ENCODE measurements around the gene ANK3.
A peak's percentile ranks its signal among the peaks of the same experiment; 100 is the strongest.

Gene ANK3

DNA sequence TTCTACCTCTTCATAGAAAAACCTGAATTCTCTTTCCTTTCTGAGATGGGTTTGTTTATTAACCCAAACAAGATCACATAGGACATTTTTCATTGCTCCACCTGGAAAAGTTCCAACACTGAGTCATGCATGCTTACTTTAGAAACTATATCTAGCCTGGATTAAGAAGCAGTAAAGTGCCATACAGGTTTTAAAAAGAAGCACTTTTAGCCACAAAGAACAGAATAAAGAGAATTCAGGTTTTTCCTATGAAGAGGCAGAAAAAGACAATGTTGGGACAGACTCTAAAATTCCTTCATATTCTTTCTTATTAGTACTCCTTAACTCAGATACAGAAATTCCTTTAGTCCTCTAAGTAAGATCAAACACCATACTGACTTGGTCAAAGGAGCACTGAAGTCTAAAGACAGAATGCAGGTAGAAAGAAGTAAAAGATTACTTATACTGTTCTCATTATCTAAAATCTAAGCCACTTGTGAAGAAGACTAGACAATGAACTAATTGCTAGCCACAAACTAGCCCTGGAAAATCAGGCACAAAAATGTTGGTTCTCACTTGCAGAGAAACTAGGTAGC lies 241.3 kb downstream of the ANK3 start:
- H4K8ac ChIP-seq (ENCODE audit: low read length) = no peak overlapping the region
- no peaks in the 10 kb centered on the region for H3K9me3 ChIP-seq (ENCODE audit: control insufficient read depth, low read length)
- H3K79me1 ChIP-seq (replicated peaks; ENCODE audit: low read length, poor library complexity, severe bottlenecking) = peaks cover 1% of the 10 kb centered on the region
- H2BK12ac ChIP-seq (ENCODE audit: low read length in 2 of 2) = peak overlapping the region in 1 of 2 experiments; percentile 37
- no peak overlapping the region for H3K4me2 ChIP-seq (ENCODE audit: low read length, poor library complexity, severe bottlenecking)
- peak overlapping the region in 1 of 2 experiments; percentile 17 for H3K18ac ChIP-seq (ENCODE audit: low read depth in 1 of 2, low read length in 2 of 2)
- H3K23ac ChIP-seq (ENCODE audit: low read length in 2 of 2) = no peak overlapping the region
- DNase-seq = peak; percentile 84
- H3K27ac ChIP-seq (ENCODE audit: low read length, poor library complexity, severe bottlenecking) = peak overlapping the region; percentile 77
- H2AK5ac ChIP-seq (ENCODE audit: low read length, severe bottlenecking) = no peak overlapping the region
- H2BK15ac ChIP-seq (ENCODE audit: low read depth, poor library complexity, severe bottlenecking) = no peak overlapping the region
- peaks cover 8% of the 10 kb centered on the region for H3K4me1 ChIP-seq (ENCODE audit: control insufficient read depth, insufficient read depth, low read depth, low read length)
- H3K9ac ChIP-seq (ENCODE audit: low read length) = no peak overlapping the region
- H4K91ac ChIP-seq (ENCODE audit: low read length) = no peak overlapping the region
- H3K4me3 ChIP-seq (ENCODE audit: insufficient read depth in 1 of 2, low read depth in 1 of 2, low read length in 2 of 2) = no peak overlapping the region
- H3K36me3 ChIP-seq (ENCODE audit: control insufficient read depth in 1 of 2, insufficient read depth in 2 of 2, low read depth in 1 of 2, low read length in 2 of 2) = no peaks in the 10 kb centered on the region
- H3K4ac ChIP-seq (ENCODE audit: low read depth in 1 of 2, low read length in 2 of 2) = no peak overlapping the region
- H3K27me3 ChIP-seq (ENCODE audit: control insufficient read depth in 1 of 2, insufficient read depth in 1 of 2, low read length in 2 of 2) = no peaks in the 10 kb centered on the region
- no peak overlapping the region for H2BK120ac ChIP-seq (ENCODE audit: low read depth, low read length)
- no peak overlapping the region for H2AFZ ChIP-seq (ENCODE audit: low read depth, low read length)
- H3K14ac ChIP-seq (ENCODE audit: low read length in 2 of 2) = no peak overlapping the region
- H2BK5ac ChIP-seq (ENCODE audit: low read depth, low read length, poor library complexity, severe bottlenecking) = no peak overlapping the region

DNA sequence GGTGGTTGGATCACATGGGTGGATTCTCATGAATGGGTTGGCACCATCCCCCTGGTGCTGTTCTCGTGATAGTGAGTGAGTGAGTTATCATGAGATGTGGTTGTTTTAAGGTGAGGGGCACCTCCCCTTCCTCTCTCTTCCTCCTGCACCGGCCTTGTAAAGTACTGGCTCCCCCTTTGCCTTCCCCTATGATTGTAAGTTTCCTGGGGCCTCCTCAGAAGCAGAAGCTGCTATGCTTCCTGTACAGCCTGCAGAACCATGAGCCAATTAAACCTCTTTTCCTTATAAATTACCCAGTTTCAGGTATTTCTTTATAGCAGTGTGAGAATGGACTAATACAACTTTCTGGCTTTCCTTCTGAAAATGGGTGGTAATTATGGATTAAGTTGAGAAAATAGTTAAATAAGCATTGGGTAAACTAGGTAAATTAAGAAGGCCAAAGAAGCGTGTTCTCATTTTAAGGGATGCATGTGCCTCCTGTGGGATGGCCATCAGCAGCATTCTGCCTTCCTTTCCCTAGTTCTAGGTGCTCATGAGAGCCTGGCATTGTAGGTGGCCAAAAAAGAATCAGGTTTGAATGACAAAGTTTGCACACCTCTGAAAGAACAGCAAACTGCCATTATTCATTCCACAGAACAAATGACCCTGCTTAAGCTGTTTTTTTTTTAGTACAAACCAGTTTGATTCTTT lies 242.0 kb downstream of the ANK3 start:
- peak overlapping the region; percentile 77 for H3K27ac ChIP-seq (ENCODE audit: low read length, poor library complexity, severe bottlenecking)
- WGBS = 100% methylated on average over 2 of the region's 3 CpGs
- peak overlapping the region in 1 of 2 experiments; percentile 67 for H3K18ac ChIP-seq (ENCODE audit: low read depth in 1 of 2, low read length in 2 of 2)
- no peak overlapping the region for H3K9ac ChIP-seq (ENCODE audit: low read length)
- peak overlapping the region; percentile 67 for H4K91ac ChIP-seq (ENCODE audit: low read length)
- no peaks in the 10 kb centered on the region for H3K36me3 ChIP-seq (ENCODE audit: control insufficient read depth in 1 of 2, insufficient read depth in 2 of 2, low read depth in 1 of 2, low read length in 2 of 2)
- no peak for DNase-seq
- H3K23ac ChIP-seq (ENCODE audit: low read length in 2 of 2) = no peak overlapping the region
- H2BK15ac ChIP-seq (ENCODE audit: low read depth, poor library complexity, severe bottlenecking) = no peak overlapping the region
- H2AFZ ChIP-seq (ENCODE audit: low read depth, low read length) = no peak overlapping the region
- no peak overlapping the region for H2BK120ac ChIP-seq (ENCODE audit: low read depth, low read length)
- H3K14ac ChIP-seq (ENCODE audit: low read length in 2 of 2) = no peak overlapping the region
- no peak overlapping the region for H4K8ac ChIP-seq (ENCODE audit: low read length)
- H3K4me2 ChIP-seq (ENCODE audit: low read length, poor library complexity, severe bottlenecking) = peak overlapping the region; percentile 27
- peaks cover 8% of the 10 kb centered on the region for H3K4me1 ChIP-seq (ENCODE audit: control insufficient read depth, insufficient read depth, low read depth, low read length)
- no peak overlapping the region for H3K4ac ChIP-seq (ENCODE audit: low read depth in 1 of 2, low read length in 2 of 2)
- H3K4me3 ChIP-seq (ENCODE audit: insufficient read depth in 1 of 2, low read depth in 1 of 2, low read length in 2 of 2) = no peak overlapping the region
- H3K9me3 ChIP-seq (ENCODE audit: control insufficient read depth, low read length) = no peaks in the 10 kb centered on the region
- H2BK12ac ChIP-seq (ENCODE audit: low read length in 2 of 2) = peak overlapping the region; percentile 46 to 74
- H2AK5ac ChIP-seq (ENCODE audit: low read length, severe bottlenecking) = peak overlapping the region; percentile 44
- no peak overlapping the region for H2BK5ac ChIP-seq (ENCODE audit: low read depth, low read length, poor library complexity, severe bottlenecking)
- H3K79me1 ChIP-seq (replicated peaks; ENCODE audit: low read length, poor library complexity, severe bottlenecking) = peaks cover 1% of the 10 kb centered on the region
- H3K27me3 ChIP-seq (ENCODE audit: control insufficient read depth in 1 of 2, insufficient read depth in 1 of 2, low read length in 2 of 2) = no peaks in the 10 kb centered on the region

DNA sequence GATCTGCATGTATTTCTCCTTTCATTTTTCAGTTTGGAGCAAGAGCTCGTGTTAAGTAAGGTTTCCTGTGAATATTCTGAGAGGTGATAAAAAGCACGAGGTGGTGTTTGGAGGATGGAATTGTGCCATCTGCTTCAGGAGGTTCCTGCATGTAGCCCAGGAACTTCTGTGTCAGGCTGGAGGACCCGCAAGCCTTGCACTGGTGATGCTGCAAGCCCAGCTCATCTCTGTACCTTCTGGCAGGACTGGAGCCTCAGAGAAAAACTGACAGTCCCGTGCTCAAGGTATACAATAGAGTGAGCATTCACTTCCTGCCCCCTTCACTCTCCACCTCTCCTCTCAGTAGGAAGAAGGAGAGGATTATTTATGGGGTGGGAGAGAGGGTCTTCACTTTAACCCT lies 242.7 kb downstream of the ANK3 start:
- no peak overlapping the region for H4K91ac ChIP-seq (ENCODE audit: low read length)
- no peaks in the 10 kb centered on the region for H3K27me3 ChIP-seq (ENCODE audit: control insufficient read depth in 1 of 2, insufficient read depth in 1 of 2, low read length in 2 of 2)
- H4K8ac ChIP-seq (ENCODE audit: low read length) = peak overlapping the region; percentile 88
- peaks cover 1% of the 10 kb centered on the region for H3K79me1 ChIP-seq (replicated peaks; ENCODE audit: low read length, poor library complexity, severe bottlenecking)
- no peak overlapping the region for H3K14ac ChIP-seq (ENCODE audit: low read length in 2 of 2)
- H2BK15ac ChIP-seq (ENCODE audit: low read depth, poor library complexity, severe bottlenecking) = no peak overlapping the region
- no peak overlapping the region for H2AK5ac ChIP-seq (ENCODE audit: low read length, severe bottlenecking)
- H3K4me3 ChIP-seq (ENCODE audit: insufficient read depth in 1 of 2, low read depth in 1 of 2, low read length in 2 of 2) = no peak overlapping the region
- no peak overlapping the region for H2AFZ ChIP-seq (ENCODE audit: low read depth, low read length)
- no peaks in the 10 kb centered on the region for H3K36me3 ChIP-seq (ENCODE audit: control insufficient read depth in 1 of 2, insufficient read depth in 2 of 2, low read depth in 1 of 2, low read length in 2 of 2)
- H2BK12ac ChIP-seq (ENCODE audit: low read length in 2 of 2) = peak overlapping the region in 1 of 2 experiments; percentile 46
- no peak overlapping the region for H3K4ac ChIP-seq (ENCODE audit: low read depth in 1 of 2, low read length in 2 of 2)
- no peak overlapping the region for H2BK120ac ChIP-seq (ENCODE audit: low read depth, low read length)
- H3K9ac ChIP-seq (ENCODE audit: low read length) = no peak overlapping the region
- H3K27ac ChIP-seq (ENCODE audit: low read length, poor library complexity, severe bottlenecking) = no peak overlapping the region
- peaks cover 8% of the 10 kb centered on the region for H3K4me1 ChIP-seq (ENCODE audit: control insufficient read depth, insufficient read depth, low read depth, low read length)
- DNase-seq = no peak
- no peaks in the 10 kb centered on the region for H3K9me3 ChIP-seq (ENCODE audit: control insufficient read depth, low read length)
- H2BK5ac ChIP-seq (ENCODE audit: low read depth, low read length, poor library complexity, severe bottlenecking) = no peak overlapping the region
- no peak overlapping the region for H3K23ac ChIP-seq (ENCODE audit: low read length in 2 of 2)
- no peak overlapping the region for H3K18ac ChIP-seq (ENCODE audit: low read depth in 1 of 2, low read length in 2 of 2)
- 89% methylated on average over 4 of the region's 4 CpGs for WGBS
- H3K4me2 ChIP-seq (ENCODE audit: low read length, poor library complexity, severe bottlenecking) = no peak overlapping the region

DNA sequence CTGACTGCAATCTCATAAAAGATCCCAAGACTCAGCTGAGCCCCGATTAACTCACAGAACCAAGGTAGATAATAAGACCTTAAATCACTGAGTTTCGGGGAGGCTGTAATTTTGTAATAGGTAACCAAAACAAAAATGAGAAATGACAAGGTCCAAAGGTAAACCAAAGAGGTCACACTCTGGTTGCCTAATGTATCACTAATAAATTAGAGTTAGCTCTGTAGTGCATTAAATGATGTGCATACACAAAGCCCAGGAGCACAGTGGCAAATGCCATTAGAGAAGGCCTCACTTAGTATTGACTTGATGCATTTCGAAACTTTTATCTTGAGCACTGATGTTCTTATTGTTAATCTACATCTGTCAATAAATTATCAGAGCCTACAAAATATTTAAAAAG lies 245.6 kb downstream of the ANK3 start:
- Histone ChIP-seq H3K4me1 (ENCODE audit: control insufficient read depth, insufficient read depth, low read depth, low read length) (peaks cover 8% of the 10 kb centered on the region), H3K9ac (ENCODE audit: low read length) (no peak overlapping the region)
- no peak for DNase-seq

More for the DNA sequence above, 245.6 kb downstream of the ANK3 start:
- no peak overlapping the region for H3K14ac ChIP-seq (ENCODE audit: low read length in 2 of 2)
- no peak overlapping the region for H2BK120ac ChIP-seq (ENCODE audit: low read depth, low read length)
- H3K79me1 ChIP-seq (replicated peaks; ENCODE audit: low read length, poor library complexity, severe bottlenecking) = no peaks in the 10 kb centered on the region
- no peak overlapping the region for H3K4me3 ChIP-seq (ENCODE audit: insufficient read depth in 1 of 2, low read depth in 1 of 2, low read length in 2 of 2)
- H2BK15ac ChIP-seq (ENCODE audit: low read depth, poor library complexity, severe bottlenecking) = no peak overlapping the region
- no peak overlapping the region for H2BK5ac ChIP-seq (ENCODE audit: low read depth, low read length, poor library complexity, severe bottlenecking)
- no peak overlapping the region for H3K27ac ChIP-seq (ENCODE audit: low read length, poor library complexity, severe bottlenecking)
- H3K27me3 ChIP-seq (ENCODE audit: control insufficient read depth in 1 of 2, insufficient read depth in 1 of 2, low read length in 2 of 2) = no peaks in the 10 kb centered on the region
- H3K23ac ChIP-seq (ENCODE audit: low read length in 2 of 2) = no peak overlapping the region
- no peak overlapping the region for H4K8ac ChIP-seq (ENCODE audit: low read length)
- no peak overlapping the region for H2AFZ ChIP-seq (ENCODE audit: low read depth, low read length)
- no peak overlapping the region for H3K4me2 ChIP-seq (ENCODE audit: low read length, poor library complexity, severe bottlenecking)
- no peak overlapping the region for H2BK12ac ChIP-seq (ENCODE audit: low read length in 2 of 2)
- H3K18ac ChIP-seq (ENCODE audit: low read depth in 1 of 2, low read length in 2 of 2) = no peak overlapping the region
- H2AK5ac ChIP-seq (ENCODE audit: low read length, severe bottlenecking) = no peak overlapping the region
- H3K9me3 ChIP-seq (ENCODE audit: control insufficient read depth, low read length) = no peaks in the 10 kb centered on the region
- no peak overlapping the region for H4K91ac ChIP-seq (ENCODE audit: low read length)
- H3K4ac ChIP-seq (ENCODE audit: low read depth in 1 of 2, low read length in 2 of 2) = no peak overlapping the region
- H3K36me3 ChIP-seq (ENCODE audit: control insufficient read depth in 1 of 2, insufficient read depth in 2 of 2, low read depth in 1 of 2, low read length in 2 of 2) = no peaks in the 10 kb centered on the region
- WGBS = 100% methylated on average over 2 of the region's 3 CpGs

Measured in mesenchymal stem cell (in vitro differentiated cells and primary cell).